IPS DF 19.7 (cell line): ENCODE results near the gene SDF2.
A peak's percentile ranks its signal among the peaks of the same experiment; 100 is the strongest.
"Not testable (repeated sequence)": the region's sequence is repeated elsewhere in the genome, so short reads cannot be mapped to it uniquely, and the experiment has no call there.

Source experiments
- DNase-seq: peaks from one replicate; pipeline ENCODE4 v3.0.0-alpha.2; 2013; ENCODE audit warnings: low read depth, low spot score

SDF2 gene

GRCh38 chr17:28684963-28685362 is 23.3 kb upstream of the SDF2 start:
- DNase-seq, result no peak

- no peak for DNase-seq
These were observed 20.9 kb upstream of the SDF2 start for GRCh38 chr17:28682655-28683054.

- DNase-seq, result no peak
These were observed 14.3 kb upstream of the SDF2 start for GRCh38 chr17:28675980-28676379.

GRCh38 chr17:28675490-28675889 is 13.8 kb upstream of the SDF2 start:
- no peak for DNase-seq

- DNase-seq, result no peak
These were observed 8.2 kb upstream of the SDF2 start for GRCh38 chr17:28669918-28670317.

- no peak for DNase-seq
These were observed 6.2 kb upstream of the SDF2 start for GRCh38 chr17:28667870-28668269.

- no peak for DNase-seq
These were observed 4.3 kb upstream of the SDF2 start for GRCh38 chr17:28665994-28666393.

- no peak for DNase-seq
These were observed 2.0 kb upstream of the SDF2 start for GRCh38 chr17:28663723-28664122.

- no peak for DNase-seq
These were observed 772 bp upstream of the SDF2 start for GRCh38 chr17:28662527-28662829.

- not testable (repeated sequence) for DNase-seq
These were observed 2.2 kb downstream of the SDF2 start for GRCh38 chr17:28659497-28659881.

GRCh38 chr17:28658766-28659496 is 2.8 kb downstream of the SDF2 start:
- not testable (repeated sequence) for DNase-seq

GRCh38 chr17:28658342-28658741 is 3.4 kb downstream of the SDF2 start:
- not testable (repeated sequence) for DNase-seq

GRCh38 chr17:28657756-28658155 is 4.0 kb downstream of the SDF2 start:
- DNase-seq, result no peak

GRCh38 chr17:28655160-28655559 is 6.5 kb downstream of the SDF2 start:
- DNase-seq, result no peak

GRCh38 chr17:28648698-28649097 is 13.0 kb downstream of the SDF2 start:
- no peak for DNase-seq

GRCh38 chr17:28646039-28646754 is 15.5 kb downstream of the SDF2 start:
- DNase-seq, result no peak

GRCh38 chr17:28645576-28645939 is 16.1 kb downstream of the SDF2 start:
- DNase-seq, result no peak

- DNase-seq, result peak; percentile 64
These were observed 16.7 kb downstream of the SDF2 start, which contains the start of gene BLTP2 for GRCh38 chr17:28644787-28645575. TSS of gene BLTP2 (minus strand) at chr17:28645158. CDS start at chr17:28645056, 102 bp downstream.

GRCh38 chr17:28643983-28644786 is 17.5 kb downstream of the SDF2 start:
- no peak for DNase-seq

GRCh38 chr17:28641579-28641978 is 20.1 kb downstream of the SDF2 start:
- no peak for DNase-seq

GRCh38 chr17:28635506-28635905 is 26.2 kb downstream of the SDF2 start:
- DNase-seq, result no peak
